Caco-2 (cell line): Measurements from ENCODE around the gene SLC38A5. TPM values are rescaled to one million over a fixed set of nuclear protein-coding genes. Genes with fewer than 3 reads are reported as not detected.
"Not testable (repeated sequence)": the region's sequence is repeated elsewhere in the genome, so short reads cannot be mapped to it uniquely, and the experiment has no call there.

Source experiments
- BruUV-seq: library from RNA; stranded (reverse); fragments of 400-500 nt; replicated peaks from 2 replicates; lab custom pipeline; 2021; lab: Mats Ljungman, UMichigan
- CTCF ChIA-PET: fragments of 300-600 bp; sonication (Branson Sonifier 250); formaldehyde crosslinking; loops from one replicate; lab custom pipeline; 2022; ENCODE audit warnings: antibody characterized with exemption; lab: Charles Lee
- POLR2A ChIA-PET: fragments of 300-600 bp; sonication (Branson Sonifier 250); formaldehyde crosslinking; loops from one replicate; lab custom pipeline; 2022; ENCODE audit warnings: antibody characterized with exemption; lab: Charles Lee
- DNase-seq, 2 experiments: peaks; one replicate each; pipeline versions ENCODE4 v3.0.0 to v3.0.0-alpha.2; 2020 to 2022
- H3K27me3 ChIP-seq: replicated peaks from 2 replicates; pipeline ENCODE4 v1.6.0; 2011; ENCODE audit warnings: low read length; ENCODE audit not compliant: control insufficient read depth, insufficient read depth
- H3K36me3 ChIP-seq: 2 replicates; pipeline ENCODE4 v1.5.1; 2011; ENCODE audit warnings: low read length; ENCODE audit not compliant: control insufficient read depth, insufficient read depth
- H3K4me1 ChIP-seq: fragments of 250-450 bp; sonication (Bioruptor Pico); 2 replicates; pipeline ENCODE4 v1.5.1; 2020; ENCODE audit warnings: mild to moderate bottlenecking
- H3K4me3 ChIP-seq: 2 replicates; pipeline ENCODE4 v1.5.1; 2011; ENCODE audit warnings: low read depth, mild to moderate bottlenecking, control low read depth, low read length
- H3K9me3 ChIP-seq: fragments of 250-450 bp; sonication (Bioruptor Pico); 2 replicates; pipeline ENCODE4 v1.5.1; 2020; ENCODE audit warnings: mild to moderate bottlenecking, moderate library complexity
- H3K27ac Mint-ChIP-seq: one replicate; pipeline ENCODE4 v1.8.0; 2022; ENCODE audit warnings: mixed read lengths; ENCODE audit not compliant: unreplicated experiment
- H3K27me3 Mint-ChIP-seq: one replicate; pipeline ENCODE4 v1.8.0; 2022; ENCODE audit warnings: mixed read lengths; ENCODE audit not compliant: insufficient read depth, unreplicated experiment
- H3K36me3 Mint-ChIP-seq: one replicate; pipeline ENCODE4 v1.8.0; 2022; ENCODE audit warnings: mild to moderate bottlenecking, mixed read lengths; ENCODE audit not compliant: insufficient read depth, unreplicated experiment
- H3K4me1 Mint-ChIP-seq: one replicate; pipeline ENCODE4 v1.8.0; 2022; ENCODE audit warnings: low read depth, mixed read lengths; ENCODE audit not compliant: unreplicated experiment
- H3K4me3 Mint-ChIP-seq: one replicate; pipeline ENCODE4 v1.8.0; 2022; ENCODE audit warnings: mild to moderate bottlenecking, moderate library complexity, mixed read lengths; ENCODE audit not compliant: unreplicated experiment
- H3K9me3 Mint-ChIP-seq: one replicate; pipeline ENCODE4 v1.8.0; 2022; ENCODE audit warnings: mixed read lengths; ENCODE audit not compliant: unreplicated experiment
- intact Hi-C: fragments of 100-400 bp; cut with micrococcal nuclease; formaldehyde crosslinking; loops from one replicate; pipeline ENCODE4 v1.10.0; 2022; ENCODE audit not compliant: unreplicated experiment
- total RNA-seq: library from RNA; stranded (reverse); gene quantifications from 2 replicates; pipeline ENCODE4 v1.2.3, GENCODE V29; 2022
- TF ChIP-seq, protein P1 (sequence below), 2 experiments: fragments of 200-600 bp in 1 of 2; IDR thresholded peaks; 1 replicate in 1 of 2; 2 replicates in 1 of 2; pipeline versions ENCODE4 v1.5.1 to v1.8.0; 2011 to 2022; ENCODE audit warnings: antibody characterized with exemption in 1 of 2, control low read depth in 1 of 2, inconsistent platforms in 1 of 2, low read depth in 1 of 2, low read length in 1 of 2, mild to moderate bottlenecking in 1 of 2, moderate library complexity in 1 of 2; ENCODE audit not compliant: insufficient read depth in 1 of 2, severe bottlenecking in 1 of 2, unreplicated experiment in 1 of 2

SLC38A5 gene
- total RNA-seq, 1 experiment from 2014 or later = 0.95 TPM

DNA sequence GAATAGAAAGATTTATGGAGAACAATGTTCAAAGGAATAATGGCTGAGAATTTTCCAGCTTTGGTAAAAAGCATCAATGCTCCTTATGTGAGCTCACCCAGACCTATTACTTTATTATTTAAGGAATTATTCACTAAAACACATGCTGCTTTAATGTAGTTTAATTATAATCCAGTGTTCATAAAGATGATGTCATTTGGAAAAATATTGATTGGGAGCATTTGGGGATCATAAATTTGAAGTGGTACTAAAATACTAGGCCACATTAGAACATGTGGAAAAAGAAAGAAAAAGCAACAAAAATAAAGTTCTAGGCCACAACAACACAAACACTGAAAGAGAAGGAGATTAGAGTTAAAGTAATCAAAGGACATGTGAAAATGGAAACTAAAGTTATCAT lies 20.0 kb downstream of the SLC38A5 start:
- no peaks in the 10 kb centered on the region for H3K27me3 Mint-ChIP-seq
- H3K27ac Mint-ChIP-seq = no peak overlapping the region
- ChIA-PET POLR2A (no interaction called here), CTCF (no interaction called here)
- H3K4me3 Mint-ChIP-seq = no peak overlapping the region
- no peaks in the 10 kb centered on the region for H3K4me1 Mint-ChIP-seq
- H3K36me3 ChIP-seq = no peaks in the 10 kb centered on the region
- H3K9me3 Mint-ChIP-seq = no peaks in the 10 kb centered on the region
- H3K36me3 Mint-ChIP-seq = no peaks in the 10 kb centered on the region
- no peaks in the 10 kb centered on the region for H3K9me3 ChIP-seq
- no TSS peak for BruUV-seq
- H3K4me1 ChIP-seq = no peaks in the 10 kb centered on the region
- no peaks in the 10 kb centered on the region for H3K27me3 ChIP-seq
- no peak for DNase-seq
- TF ChIP-seq, protein P1, sequence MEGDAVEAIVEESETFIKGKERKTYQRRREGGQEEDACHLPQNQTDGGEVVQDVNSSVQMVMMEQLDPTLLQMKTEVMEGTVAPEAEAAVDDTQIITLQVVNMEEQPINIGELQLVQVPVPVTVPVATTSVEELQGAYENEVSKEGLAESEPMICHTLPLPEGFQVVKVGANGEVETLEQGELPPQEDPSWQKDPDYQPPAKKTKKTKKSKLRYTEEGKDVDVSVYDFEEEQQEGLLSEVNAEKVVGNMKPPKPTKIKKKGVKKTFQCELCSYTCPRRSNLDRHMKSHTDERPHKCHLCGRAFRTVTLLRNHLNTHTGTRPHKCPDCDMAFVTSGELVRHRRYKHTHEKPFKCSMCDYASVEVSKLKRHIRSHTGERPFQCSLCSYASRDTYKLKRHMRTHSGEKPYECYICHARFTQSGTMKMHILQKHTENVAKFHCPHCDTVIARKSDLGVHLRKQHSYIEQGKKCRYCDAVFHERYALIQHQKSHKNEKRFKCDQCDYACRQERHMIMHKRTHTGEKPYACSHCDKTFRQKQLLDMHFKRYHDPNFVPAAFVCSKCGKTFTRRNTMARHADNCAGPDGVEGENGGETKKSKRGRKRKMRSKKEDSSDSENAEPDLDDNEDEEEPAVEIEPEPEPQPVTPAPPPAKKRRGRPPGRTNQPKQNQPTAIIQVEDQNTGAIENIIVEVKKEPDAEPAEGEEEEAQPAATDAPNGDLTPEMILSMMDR (IDR thresholded peaks at IDR 0.05; ENCODE audit: insufficient read depth in 1 of 2, low read depth in 1 of 2, low read length in 1 of 2, severe bottlenecking in 1 of 2, unreplicated experiment in 1 of 2) = no peak
- intact Hi-C loops = no loop called here
- no peak overlapping the region for H3K4me3 ChIP-seq

DNA sequence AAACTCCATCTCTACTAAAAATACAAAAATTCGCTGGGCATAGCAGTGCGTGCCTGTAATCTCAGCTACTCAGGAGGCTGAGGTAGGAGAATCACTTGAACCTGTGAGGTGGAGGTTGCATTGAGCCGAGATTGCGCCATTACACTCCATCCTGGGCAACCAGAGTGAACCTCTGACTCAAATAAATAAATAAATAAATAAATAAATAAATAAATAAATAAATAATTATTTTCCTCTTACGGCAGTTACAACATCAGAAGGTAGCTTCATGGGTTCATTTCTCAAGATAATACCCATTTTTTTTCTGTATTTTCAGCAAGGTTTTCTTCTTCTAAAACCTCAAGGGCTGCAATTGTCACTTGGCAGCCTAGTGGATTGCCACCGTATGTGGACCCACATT lies 22.9 kb downstream of the SLC38A5 start:
- H3K9me3 ChIP-seq, H3K27ac Mint-ChIP-seq, POLR2A ChIA-PET, H3K4me1 Mint-ChIP-seq, H3K9me3 Mint-ChIP-seq, intact Hi-C loops, BruUV-seq, H3K4me3 Mint-ChIP-seq, H3K27me3 ChIP-seq, H3K4me1 ChIP-seq, CTCF ChIA-PET, DNase-seq, H3K36me3 Mint-ChIP-seq, H3K36me3 ChIP-seq, H3K4me3 ChIP-seq, H3K27me3 Mint-ChIP-seq: not testable (repeated sequence)

DNA sequence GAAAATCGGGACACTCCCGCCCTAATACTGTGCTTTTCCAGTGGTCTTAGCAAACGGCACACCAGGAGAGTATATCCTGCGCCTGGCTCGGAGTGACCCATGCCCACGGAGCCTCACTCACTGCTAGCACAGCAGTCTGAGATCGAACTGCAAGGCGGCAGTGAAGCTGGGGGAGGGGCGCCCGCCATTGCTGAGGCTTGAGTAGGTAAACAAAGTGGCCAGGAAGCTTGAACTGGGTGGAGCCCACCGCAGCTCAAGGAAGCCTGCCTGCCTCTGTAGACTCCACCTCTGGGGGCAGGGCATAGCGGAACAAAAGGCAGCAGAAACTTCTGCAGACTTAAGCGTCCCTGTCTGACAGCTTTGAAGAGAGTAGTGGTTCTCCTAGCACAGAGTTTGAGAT lies 36.3 kb downstream of the SLC38A5 start:
- H3K4me3 Mint-ChIP-seq = peak overlapping the region; percentile 27
- H3K27ac Mint-ChIP-seq, BruUV-seq, DNase-seq, H3K4me3 ChIP-seq, H3K9me3 ChIP-seq, H3K36me3 ChIP-seq, intact Hi-C loops, CTCF ChIA-PET, H3K9me3 Mint-ChIP-seq, POLR2A ChIA-PET, H3K4me1 ChIP-seq, H3K36me3 Mint-ChIP-seq, H3K27me3 ChIP-seq, H3K4me1 Mint-ChIP-seq, H3K27me3 Mint-ChIP-seq: not testable (repeated sequence)

DNA sequence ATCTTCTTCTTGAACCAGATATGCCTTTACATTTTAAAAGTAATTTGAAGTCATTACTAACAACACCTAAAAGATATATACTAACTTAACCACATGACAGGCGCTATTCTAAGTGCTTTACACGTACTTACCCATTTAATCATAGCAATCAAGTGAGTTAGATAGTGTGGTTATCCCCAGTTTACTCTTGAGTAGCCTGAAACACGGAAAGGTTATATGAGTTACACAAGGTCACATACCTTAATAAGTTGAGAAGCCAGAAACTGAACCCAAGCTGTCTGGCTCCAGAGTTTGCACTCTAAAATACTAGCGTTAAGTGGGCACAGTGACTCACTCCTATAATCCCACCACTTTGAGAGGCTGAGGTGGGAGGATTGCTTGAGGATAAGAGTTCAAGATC lies 39.9 kb downstream of the SLC38A5 start:
- BruUV-seq, H3K9me3 Mint-ChIP-seq, H3K36me3 ChIP-seq, H3K4me1 Mint-ChIP-seq, H3K4me1 ChIP-seq, H3K9me3 ChIP-seq, H3K27ac Mint-ChIP-seq, CTCF ChIA-PET, H3K27me3 Mint-ChIP-seq, H3K4me3 ChIP-seq, H3K27me3 ChIP-seq, DNase-seq, intact Hi-C loops, H3K36me3 Mint-ChIP-seq, H3K4me3 Mint-ChIP-seq, POLR2A ChIA-PET: not testable (repeated sequence)

DNA sequence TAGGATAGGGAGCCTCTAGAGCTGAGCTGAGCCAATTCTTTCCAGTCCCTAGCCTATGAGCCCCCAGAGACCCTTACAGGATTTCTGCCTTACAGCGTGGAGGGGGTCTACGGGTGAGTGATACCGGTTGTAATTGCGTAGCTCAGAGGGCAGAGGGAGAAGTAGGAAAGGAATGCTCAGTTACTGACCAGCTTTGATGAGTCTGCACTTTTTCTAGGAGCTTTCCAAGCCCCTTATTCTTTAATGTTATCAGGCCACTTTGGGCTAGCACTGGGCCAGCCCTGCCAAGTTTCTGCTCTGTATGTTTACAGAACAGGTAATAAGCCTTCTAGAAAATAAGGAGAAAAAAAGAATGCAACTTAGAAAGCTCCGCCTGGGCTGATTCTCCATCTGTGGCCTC lies 40.5 kb downstream of the SLC38A5 start:
- CTCF ChIA-PET, DNase-seq, H3K27me3 ChIP-seq, H3K36me3 Mint-ChIP-seq, intact Hi-C loops, H3K9me3 Mint-ChIP-seq, H3K4me1 ChIP-seq, H3K36me3 ChIP-seq, H3K9me3 ChIP-seq, H3K4me3 Mint-ChIP-seq, POLR2A ChIA-PET, H3K27me3 Mint-ChIP-seq, BruUV-seq, H3K4me3 ChIP-seq, H3K27ac Mint-ChIP-seq, H3K4me1 Mint-ChIP-seq: not testable (repeated sequence)

DNA sequence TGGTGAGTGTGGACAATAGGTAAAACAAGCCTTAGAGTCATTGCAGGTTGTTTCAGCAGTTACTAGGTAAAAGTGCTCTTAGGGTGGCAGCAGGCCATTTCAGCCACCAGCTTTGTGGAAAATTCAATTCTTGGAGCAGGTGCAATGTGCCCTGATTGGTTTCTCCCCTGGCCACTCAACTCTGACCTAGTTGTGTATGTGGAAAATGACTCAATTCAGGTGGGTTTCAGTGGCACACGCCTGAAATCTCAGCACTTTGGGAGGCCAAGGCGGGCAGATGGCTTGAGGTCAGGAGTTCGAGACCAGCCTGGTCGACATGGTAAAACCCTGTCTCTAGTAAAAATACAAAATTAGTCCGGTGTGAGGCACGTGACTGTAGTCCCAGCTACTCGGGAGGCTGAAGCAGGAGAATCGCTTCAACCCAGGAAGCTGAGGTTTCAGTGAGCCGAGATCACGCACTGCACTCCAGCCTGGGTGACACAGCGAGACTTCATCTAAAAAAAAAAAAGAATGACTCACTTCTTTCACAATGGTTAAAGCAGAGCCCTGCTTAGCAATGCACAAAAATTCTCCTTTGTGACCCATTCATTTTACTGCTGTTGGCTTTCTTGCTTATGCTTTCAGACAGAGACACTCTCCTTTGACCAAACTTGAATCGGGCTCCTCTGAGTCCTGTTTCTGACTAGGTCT lies 42.9 kb downstream of the SLC38A5 start:
- not testable (repeated sequence) for BruUV-seq

More for the DNA sequence above, 42.9 kb downstream of the SLC38A5 start:
- H3K27me3 ChIP-seq, H3K9me3 Mint-ChIP-seq, POLR2A ChIA-PET, H3K27ac Mint-ChIP-seq, H3K4me3 ChIP-seq, H3K36me3 ChIP-seq, H3K4me3 Mint-ChIP-seq, H3K4me1 Mint-ChIP-seq, CTCF ChIA-PET, intact Hi-C loops, H3K36me3 Mint-ChIP-seq, DNase-seq, H3K9me3 ChIP-seq, H3K27me3 Mint-ChIP-seq, H3K4me1 ChIP-seq: not testable (repeated sequence)
